Gastroesophageal sphincter (tissue), 3 donors: ENCODE measurements around the gene RNF25.

Source experiments
- CTCF ChIP-seq, 4 experiments: fragments of 200-600 bp in 2 of 4; fragments of 450-650 bp in 2 of 4; sonication (generic) in 1 of 4; IDR thresholded peaks; one replicate each; pipeline ENCODE4 v1.5.1; 2017 to 2019; ENCODE audit warnings: antibody characterized with exemption in 4 of 4, mild to moderate bottlenecking in 2 of 4, moderate library complexity in 2 of 4
- POLR2A ChIP-seq, 2 donors: fragments of 450-650 bp; IDR thresholded peaks; one replicate each; pipeline ENCODE4 v1.6.1; 2017; ENCODE audit warnings: antibody characterized with exemption in 2 of 2, mild to moderate bottlenecking in 2 of 2, moderate library complexity in 1 of 2

- TF ChIP-seq CTCF (IDR thresholded peaks at IDR 0.05): no peak
- no peak for TF ChIP-seq POLR2A (IDR thresholded peaks at IDR 0.05)
These were observed 42.1 kb upstream of the RNF25 start for GRCh38 chr2:218713922-218714321.
